AG20443 (cell line): ENCODE results near the gene ERF.

ENCODE experiments used
- DNase-seq: peaks from one replicate; pipeline ENCODE4 v3.0.0; 2012; ENCODE audit warnings: low spot score, mixed read lengths

The ERF gene

DNA sequence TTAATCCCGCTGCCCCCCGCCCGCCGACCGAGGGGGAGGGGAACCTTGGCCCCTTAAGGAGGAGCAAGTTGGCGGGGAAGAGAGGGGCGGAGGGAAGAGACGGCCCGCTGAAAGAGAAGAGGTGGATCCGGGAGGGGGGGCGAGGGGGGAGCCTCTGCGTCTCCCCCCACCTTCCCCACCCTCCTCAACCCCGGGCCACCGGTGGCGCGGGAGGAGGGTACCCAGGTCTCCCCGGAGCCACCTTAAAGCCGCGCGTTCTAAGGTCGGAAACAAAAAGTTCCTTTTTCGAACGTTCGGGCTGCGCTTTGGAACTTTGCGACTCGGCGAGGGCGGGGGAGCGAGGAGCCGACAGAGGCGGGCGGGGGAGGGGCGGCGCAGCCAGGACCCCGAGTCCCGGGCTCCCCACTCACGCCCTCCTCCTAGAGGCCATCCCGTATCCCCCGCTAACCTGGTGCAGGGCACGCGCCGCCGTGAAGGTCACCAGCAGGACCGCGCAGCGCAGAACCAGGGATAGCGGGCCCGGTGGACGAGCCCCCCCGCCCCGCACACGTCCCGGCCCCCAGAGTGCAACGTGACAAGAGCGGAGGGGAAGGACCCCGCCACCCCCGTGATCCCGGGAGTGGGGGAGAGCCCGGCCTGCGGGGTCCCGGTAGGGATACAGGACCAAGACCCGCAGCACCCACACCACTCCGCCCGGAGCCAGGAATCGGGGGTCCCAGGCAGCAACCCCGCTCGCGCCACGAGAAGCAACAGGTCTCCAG, 659 bp downstream of the ERF start:
- peak; percentile 37 for DNase-seq

GRCh38 chr19:42253245-42254088, 1.5 kb downstream of the ERF start:
- peak; percentile 53 for DNase-seq

GRCh38 chr19:42252365-42253244, 2.3 kb downstream of the ERF start:
- peak; percentile 41 for DNase-seq

- no peak for DNase-seq
These were observed 3.2 kb downstream of the ERF start for GRCh38 chr19:42251572-42252358.

GRCh38 chr19:42250666-42251531, 4.0 kb downstream of the ERF start:
- peak; percentile 62 for DNase-seq

DNA sequence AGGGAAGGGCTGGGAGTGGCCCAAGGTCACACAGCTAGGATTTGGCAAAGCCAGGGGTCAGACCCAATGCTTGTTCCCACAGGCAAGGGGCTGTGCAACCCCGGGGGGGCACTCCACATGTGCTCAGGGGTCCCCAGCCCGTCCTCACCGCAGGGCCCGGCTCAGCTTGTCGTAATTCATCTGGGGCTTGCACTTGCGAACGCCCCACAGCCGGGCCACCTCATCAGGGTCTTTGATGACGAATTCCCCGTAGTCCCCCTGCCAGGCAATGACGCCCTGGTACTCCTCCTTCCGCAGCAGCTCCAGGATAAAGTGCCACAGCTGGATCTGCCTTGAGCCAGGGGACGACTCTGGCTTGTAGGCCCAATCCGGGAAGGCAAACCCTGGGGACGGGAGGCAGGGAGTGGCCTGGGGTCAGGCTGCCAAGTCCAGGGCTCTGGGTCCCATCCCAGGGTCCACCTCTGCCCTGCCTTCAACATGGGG, 4.7 kb downstream of the ERF start:
- DNase-seq, result no peak

- no peak for DNase-seq
These were observed 5.2 kb downstream of the ERF start for GRCh38 chr19:42249769-42250168.

- no peak for DNase-seq
These were observed 5.7 kb downstream of the ERF start for GRCh38 chr19:42249149-42249750.

- no peak for DNase-seq
These were observed 6.4 kb downstream of the ERF start for GRCh38 chr19:42248270-42249148.

DNA sequence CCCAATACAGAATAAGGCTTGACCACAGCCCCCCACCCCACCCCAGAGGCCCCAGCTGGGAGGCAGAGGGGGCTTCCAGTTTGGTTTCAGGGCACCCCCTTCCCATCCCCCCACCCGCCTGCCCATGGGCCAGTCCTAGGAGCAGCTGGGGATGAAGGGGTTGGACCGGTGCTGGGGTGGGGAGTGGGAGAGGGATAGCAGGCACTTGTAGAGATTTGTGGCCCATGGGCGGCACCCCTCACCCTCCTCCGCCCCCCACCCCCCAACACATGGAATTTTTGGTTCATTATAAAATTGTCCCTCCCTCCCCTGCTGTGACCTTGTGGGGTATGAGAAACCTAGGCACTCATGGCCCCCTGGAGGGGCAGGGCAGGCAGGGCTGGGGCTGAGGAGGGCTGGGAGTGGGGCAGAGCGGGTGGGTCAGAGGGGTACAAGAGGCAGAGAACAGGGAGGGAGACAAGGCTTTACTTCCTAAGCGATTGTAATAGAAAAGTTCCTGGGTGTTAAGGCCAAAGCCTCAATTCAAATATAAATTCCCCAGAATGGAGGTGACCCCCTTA, 7.2 kb downstream of the ERF start:
- DNase-seq, result no peak

GRCh38 chr19:42246922-42247639, 7.8 kb downstream of the ERF start:
- DNase-seq, result no peak

DNA sequence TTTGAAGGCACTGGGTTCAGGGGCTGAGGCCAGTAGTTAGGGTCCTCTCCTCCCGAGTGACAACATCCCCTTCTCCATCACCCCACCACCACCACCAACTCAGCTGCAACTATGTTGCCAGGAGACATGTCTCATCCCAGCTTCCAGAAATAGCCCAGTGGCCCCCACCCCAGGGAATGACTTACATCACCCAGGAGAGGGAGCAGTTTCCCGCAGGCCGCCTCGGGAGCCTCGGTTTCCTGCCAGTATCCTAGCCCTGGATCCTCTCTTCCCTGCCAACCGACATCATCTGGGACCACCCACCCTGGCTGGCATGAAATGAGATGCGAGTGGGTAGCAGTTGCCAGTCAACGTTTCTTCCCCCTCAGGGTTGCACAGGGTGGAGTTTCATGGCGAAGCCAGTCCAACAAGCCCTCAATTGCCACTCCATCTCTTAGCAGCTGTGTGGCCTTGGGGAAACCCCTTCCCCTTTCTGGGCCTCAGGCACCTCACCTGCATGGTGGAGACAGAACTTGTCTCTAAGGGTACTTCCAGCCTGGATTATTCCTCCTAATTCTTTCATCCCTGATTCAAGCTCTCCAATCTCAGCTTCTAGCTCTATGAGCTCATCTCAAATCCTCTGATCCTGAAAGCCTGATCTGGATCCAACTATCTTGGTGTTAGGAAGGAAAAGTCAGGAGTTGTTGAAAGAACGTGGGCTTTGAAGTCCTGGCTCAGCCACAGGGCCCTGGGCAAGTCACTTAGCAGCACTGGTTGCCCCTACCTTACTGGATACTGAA, 8.6 kb downstream of the ERF start:
- DNase-seq, result peak; percentile 86

DNA sequence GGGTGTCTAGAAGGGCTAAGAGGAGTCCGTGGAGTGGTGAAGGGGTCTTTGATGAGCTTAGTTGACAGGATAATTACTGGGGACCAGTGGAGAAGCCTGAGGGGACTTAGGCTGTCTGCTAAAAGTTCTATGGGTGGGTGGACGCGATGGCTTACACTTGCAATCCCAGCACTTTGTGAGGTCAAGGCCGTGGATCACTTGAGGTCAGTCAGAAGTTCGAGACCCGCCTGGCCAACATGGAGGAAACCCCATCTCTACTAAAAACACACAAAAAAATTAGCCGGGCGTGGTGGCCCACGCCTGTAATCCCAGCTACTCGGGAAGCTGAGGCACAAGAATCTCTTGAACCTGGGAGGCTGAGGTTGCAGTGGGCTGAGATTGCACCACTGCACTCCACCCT, 9.7 kb downstream of the ERF start:
- DNase-seq, result no peak

- peak; percentile 82 for DNase-seq
These were observed 10.3 kb downstream of the ERF start for GRCh38 chr19:42244347-42245220.

GRCh38 chr19:42242512-42243409, 12.2 kb downstream of the ERF start, which contains the start of gene GSK3A:
TSS of gene GSK3A (minus strand) at chr19:42242602. CDS start at chr19:42242465, 137 bp downstream.
- DNase-seq, result peak; percentile 93
